Measurements from ENCODE around the gene TP73. TPM values are rescaled to one million over a fixed set of nuclear protein-coding genes. Genes with fewer than 3 reads are reported as not detected.

Gene TP73
- total RNA-seq, 1 donor from 2014 or later = 0.05 TPM

GRCh38 chr1:3753656-3754454, 101.5 kb downstream of the TP73 start:
- DNase-seq (ENCODE audit: low spot score) = no peak
- Mint-ChIP-seq H3K4me1 (ENCODE audit: low read depth) (no peaks in the 10 kb centered on the region), H3K4me3 (ENCODE audit: unreplicated experiment) (no peak overlapping the region), H3K27me3 (ENCODE audit: low read depth) (peaks cover 21% of the 10 kb centered on the region), H3K27ac (ENCODE audit: unreplicated experiment) (no peak overlapping the region), H3K36me3 (ENCODE audit: low read depth) (no peaks in the 10 kb centered on the region), H3K9me3 (ENCODE audit: low read depth) (no peaks in the 10 kb centered on the region)
- no peak for TF ChIP-seq CTCF (IDR thresholded peaks at IDR 0.05)

- no peak for TF ChIP-seq CTCF (IDR thresholded peaks at IDR 0.05)
- Mint-ChIP-seq H3K4me3 (ENCODE audit: unreplicated experiment) (no peak overlapping the region), H3K4me1 (ENCODE audit: low read depth) (no peaks in the 10 kb centered on the region), H3K27me3 (ENCODE audit: low read depth) (peaks cover 25% of the 10 kb centered on the region), H3K36me3 (ENCODE audit: low read depth) (no peaks in the 10 kb centered on the region), H3K9me3 (ENCODE audit: low read depth) (peaks cover 7% of the 10 kb centered on the region), H3K27ac (ENCODE audit: unreplicated experiment) (no peak overlapping the region)
- no peak for DNase-seq (ENCODE audit: low spot score)
Observed at GRCh38 chr1:3756394-3756793, 104.1 kb downstream of the TP73 start.

DNA sequence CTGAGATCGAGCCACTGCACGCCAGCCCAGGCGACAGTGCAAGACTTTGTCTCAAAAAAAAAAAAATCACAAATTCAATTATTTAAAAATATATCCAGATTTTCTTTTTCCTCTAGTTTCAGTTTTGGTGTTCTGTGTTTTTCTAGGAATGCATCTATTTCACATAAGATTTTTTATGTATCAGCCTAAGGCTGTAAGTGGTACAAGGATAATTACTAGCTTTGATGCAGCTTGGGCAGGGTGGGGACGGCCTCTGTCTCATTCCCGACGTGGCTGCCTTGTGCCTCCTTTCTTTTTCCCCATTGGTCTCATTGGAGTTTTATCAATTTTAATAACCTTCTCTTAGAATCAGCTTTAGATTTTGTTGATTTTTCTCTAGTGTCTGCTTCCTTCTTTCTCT, 106.8 kb downstream of the TP73 start:
- no peaks in the 10 kb centered on the region for H3K4me1 Mint-ChIP-seq (ENCODE audit: low read depth)
- H3K27me3 Mint-ChIP-seq (ENCODE audit: low read depth) = peaks cover 20% of the 10 kb centered on the region
- peaks cover 7% of the 10 kb centered on the region for H3K9me3 Mint-ChIP-seq (ENCODE audit: low read depth)
- H3K36me3 Mint-ChIP-seq (ENCODE audit: low read depth) = no peaks in the 10 kb centered on the region
- no peak overlapping the region for H3K27ac Mint-ChIP-seq (ENCODE audit: unreplicated experiment)
- H3K4me3 Mint-ChIP-seq (ENCODE audit: unreplicated experiment) = no peak overlapping the region
- DNase-seq (ENCODE audit: low spot score) = no peak
- TF ChIP-seq CTCF (IDR thresholded peaks at IDR 0.05) = no peak

- Mint-ChIP-seq H3K9me3 (ENCODE audit: low read depth) (peaks cover 7% of the 10 kb centered on the region), H3K27ac (ENCODE audit: unreplicated experiment) (no peak overlapping the region), H3K36me3 (ENCODE audit: low read depth) (no peaks in the 10 kb centered on the region), H3K4me3 (ENCODE audit: unreplicated experiment) (no peak overlapping the region), H3K27me3 (ENCODE audit: low read depth) (peaks cover 25% of the 10 kb centered on the region), H3K4me1 (ENCODE audit: low read depth) (no peaks in the 10 kb centered on the region)
- no peak for TF ChIP-seq CTCF (IDR thresholded peaks at IDR 0.05)
- DNase-seq (ENCODE audit: low spot score) = no peak
Observed at GRCh38 chr1:3759796-3760195, 107.5 kb downstream of the TP73 start.

- no peak for DNase-seq (ENCODE audit: low spot score)
- Mint-ChIP-seq H3K9me3 (ENCODE audit: low read depth) (peaks cover 7% of the 10 kb centered on the region), H3K4me3 (ENCODE audit: unreplicated experiment) (no peak overlapping the region), H3K4me1 (ENCODE audit: low read depth) (no peaks in the 10 kb centered on the region), H3K27ac (ENCODE audit: unreplicated experiment) (no peak overlapping the region), H3K36me3 (ENCODE audit: low read depth) (no peaks in the 10 kb centered on the region), H3K27me3 (ENCODE audit: low read depth) (peaks cover 29% of the 10 kb centered on the region)
- no peak for TF ChIP-seq CTCF (IDR thresholded peaks at IDR 0.05)
Observed at GRCh38 chr1:3761296-3762010, 109.1 kb downstream of the TP73 start.
